GM12878 (cell line): Measurements from ENCODE around the gene MAPK1. TPM values are rescaled to one million over a fixed set of nuclear protein-coding genes. Genes with fewer than 3 reads are reported as not detected.

Source experiments
- ATF2 ChIP-seq: IDR thresholded peaks from 2 replicates; pipeline ENCODE4 v1.6.1; 2012; ENCODE audit warnings: low read length, inconsistent platforms
- BCL3 ChIP-seq: IDR thresholded peaks from 2 replicates; pipeline ENCODE4 v1.6.1; 2011; ENCODE audit warnings: borderline replicate concordance, low read depth, mild to moderate bottlenecking, moderate library complexity, low read length; ENCODE audit not compliant: insufficient read depth, poor library complexity, severe bottlenecking
- CBFB ChIP-seq: IDR thresholded peaks from 2 replicates; pipeline ENCODE4 v1.6.1; 2016; ENCODE audit warnings: antibody characterized with exemption, low read depth
- CBX3 ChIP-seq: fragments of 200-600 bp; sonication (generic); IDR thresholded peaks from 2 replicates; pipeline ENCODE4 v1.6.1; 2016; ENCODE audit warnings: low read depth, borderline replicate concordance
- CHD1 ChIP-seq: IDR thresholded peaks from 2 replicates; pipeline ENCODE4 v1.6.1; 2012; ENCODE audit warnings: low read depth, low read length, improper control_type of control experiment
- E2F4 ChIP-seq: IDR thresholded peaks from 2 replicates; pipeline ENCODE4 v1.6.1; 2012; ENCODE audit warnings: low read depth, low read length, improper control_type of control experiment
- E2F8 ChIP-seq: fragments of 450-650 bp; IDR thresholded peaks from 2 replicates; pipeline ENCODE4 v1.6.1; 2018; ENCODE audit warnings: mild to moderate bottlenecking, low read depth, moderate library complexity; ENCODE audit not compliant: partially characterized antibody
- GABPA ChIP-seq: IDR thresholded peaks from 2 replicates; pipeline ENCODE4 v1.6.1; 2014; ENCODE audit warnings: antibody characterized with exemption, low read depth, mild to moderate bottlenecking, inconsistent platforms
- HDAC2 ChIP-seq: fragments of 200-600 bp; sonication (generic); IDR thresholded peaks from 2 replicates; pipeline ENCODE4 v1.6.1; 2017
- MLLT1 ChIP-seq: fragments of 450-650 bp; IDR thresholded peaks from 2 replicates; pipeline ENCODE4 v1.6.1; 2016; ENCODE audit warnings: mild to moderate bottlenecking
- MYB ChIP-seq: fragments of 150-350 bp; IDR thresholded peaks from 2 replicates; pipeline ENCODE4 v1.6.1; 2014; ENCODE audit warnings: mild to moderate bottlenecking, low read depth, low read length, borderline replicate concordance
- NBN ChIP-seq: fragments of 450-650 bp; IDR thresholded peaks from 2 replicates; pipeline ENCODE4 v1.6.1; 2016
- NR2C1 ChIP-seq: fragments of 450-650 bp; IDR thresholded peaks from 2 replicates; pipeline ENCODE4 v1.6.1; 2017; ENCODE audit warnings: antibody characterized with exemption, mild to moderate bottlenecking, moderate library complexity
- PAX8 ChIP-seq: fragments of 450-650 bp; IDR thresholded peaks from 2 replicates; pipeline ENCODE4 v1.6.1; 2017; ENCODE audit warnings: mild to moderate bottlenecking, moderate library complexity
- POU2F2 ChIP-seq: IDR thresholded peaks from 3 replicates; pipeline ENCODE4 v1.6.1; 2011; ENCODE audit warnings: low read depth, mild to moderate bottlenecking, low read length, borderline replicate concordance
- RAD51 ChIP-seq: fragments of 450-650 bp; IDR thresholded peaks from 2 replicates; pipeline ENCODE4 v1.6.1; 2016; ENCODE audit warnings: moderate library complexity, mild to moderate bottlenecking, inconsistent platforms
- SIX5 ChIP-seq: IDR thresholded peaks from 2 replicates; pipeline ENCODE4 v1.6.1; 2011; ENCODE audit warnings: mild to moderate bottlenecking, low read depth, low read length, moderate library complexity; ENCODE audit not compliant: severe bottlenecking
- SMARCA5 ChIP-seq: fragments of 450-650 bp; IDR thresholded peaks from 2 replicates; pipeline ENCODE4 v1.6.1; 2017; ENCODE audit warnings: mild to moderate bottlenecking
- TCF12 ChIP-seq: IDR thresholded peaks from 2 replicates; pipeline ENCODE4 v1.6.1; 2011; ENCODE audit warnings: low read depth, mild to moderate bottlenecking, low read length
- ZNF622 ChIP-seq: fragments of 450-650 bp; IDR thresholded peaks from 2 replicates; pipeline ENCODE4 v1.6.1; 2017; ENCODE audit warnings: mild to moderate bottlenecking, inconsistent platforms
- polyA plus RNA-seq, 11 experiments: library from polyadenylated mRNA; depleted of rRNA in 4 of 11; unstranded in 6 of 11; stranded (reverse) in 5 of 11; fragments of >200 nt; fragmentation: Nextera tagmentation in 4 of 11; fragmentation: Illumina TruSeq in 1 of 11; extraction: Ambion mirVana in 4 of 11; extraction: Trizol in 1 of 11; gene quantifications; 1 replicate in 1 of 11; 2 replicates in 10 of 11; pipeline versions ENCODE4 v1.2.1 to v1.2.3, GENCODE V29; 2011 to 2016; ENCODE audit warnings: inconsistent platforms in 2 of 11, missing spikeins in 2 of 11, low read depth in 1 of 11
- total RNA-seq, 4 experiments: library from RNA; depleted of rRNA in 3 of 4; stranded (reverse); fragments of >200 nt in 3 of 4; fragmentation: Illumina TruSeq in 1 of 4; extraction: Trizol in 1 of 4; gene quantifications; 2 replicates each; pipeline versions ENCODE4 v1.2.1 to v1.2.3, GENCODE V29; 2013 to 2021

MAPK1 gene
- total and polyA plus RNA-seq, 10 of the 15 experiments (the other 5 are each of a cell fraction or from before 2014, with no cell fraction given) = 7.0 to 123 (median 58.4) TPM

GRCh38 chr22:21712751-21713427 lies 154.6 kb downstream of the MAPK1 start (continued):
- TF ChIP-seq MLLT1 (0 out of 2 replicates have a peak, but pooled peaks have one; percentile 27), POU2F2 (peak; percentile 73; the same call in 1 of the 3 replicates), MYB (no peak), HDAC2 (no peak), CHD1 (no peak), CBX3 (no peak), BCL3 (no peak), TCF12 (no peak), SIX5 (no peak), SMARCA5 (0 out of 2 replicates have a peak, but pooled peaks have one; percentile 49), CBFB (no peak), E2F8 (no peak), RAD51 (no peak), PAX8 (no peak), E2F4 (no peak), NR2C1 (no peak), GABPA (no peak), ZNF622 (no peak), NBN (peak; percentile 68; the same call in 1 of the 2 replicates), ATF2 (no peak)
